Activated CD4-positive, CD25-positive, alpha-beta regulatory T cell treated with anti-CD3 and anti-CD28 coated beads, Interleukin-2, amount 50 U/mL, for 24 hours (primary cell): ENCODE data around the gene OR4C11.

Experiments used
- ATAC-seq, 2 donors: fragments of 150-1000 bp; cut with Tn5 transposase; one replicate each; pipeline ENCODE4 v1.10.0; 2021; ENCODE audit warnings: mild to moderate bottlenecking in 1 of 2, moderate library complexity in 1 of 2

The OR4C11 gene

GRCh38 chr11:55607545-55607944, at the start of gene OR4C11:
OR4C11 (minus strand) TSS chr11:55607645; CDS start chr11:55604373, 3,272 bp downstream.
- ATAC-seq: no peak

- ATAC-seq: no peak
These were observed 47.7 kb upstream of the OR4C11 start for GRCh38 chr11:55655096-55655495.

GRCh38 chr11:55652560-55652959, 45.1 kb upstream of the OR4C11 start:
- no peak for ATAC-seq

GRCh38 chr11:55648027-55648426, 40.6 kb upstream of the OR4C11 start, which contains the start of gene OR4S2:
OR4S2 (plus strand) TSS chr11:55648327; CDS start chr11:55650904, 2,577 bp downstream.
- no peak for ATAC-seq

GRCh38 chr11:55634813-55635212, 27.4 kb upstream of the OR4C11 start, which contains the start of gene OR4P4:
OR4P4 (plus strand) TSS chr11:55635113.
- ATAC-seq: no peak

- ATAC-seq: no peak
These were observed 17.1 kb upstream of the OR4C11 start for GRCh38 chr11:55624531-55624930.

GRCh38 chr11:55572548-55572947, 34.9 kb downstream of the OR4C11 start:
- ATAC-seq: no peak

GRCh38 chr11:55571828-55572227, 35.6 kb downstream of the OR4C11 start, which contains the start of gene OR4C16:
OR4C16 (plus strand) TSS chr11:55572128; CDS start chr11:55572128, 0 bp downstream.
- no peak for ATAC-seq

GRCh38 chr11:55554169-55554568, 53.3 kb downstream of the OR4C11 start, which contains the start of gene OR4C15:
OR4C15 (plus strand) TSS chr11:55554469; CDS start chr11:55554469, 0 bp downstream.
- no peak for ATAC-seq
